Stimulated activated CD4-positive, alpha-beta T cell treated with anti-CD3 and anti-CD28 coated beads, Interleukin-4, amount 100 ng/mL, for 24 hours (primary cell): Measurements from ENCODE around the gene RPS2.

ENCODE experiments used
- DNase-seq: peaks from one replicate; pipeline ENCODE4 v3.0.0-alpha.2; 2020

The RPS2 gene

DNA sequence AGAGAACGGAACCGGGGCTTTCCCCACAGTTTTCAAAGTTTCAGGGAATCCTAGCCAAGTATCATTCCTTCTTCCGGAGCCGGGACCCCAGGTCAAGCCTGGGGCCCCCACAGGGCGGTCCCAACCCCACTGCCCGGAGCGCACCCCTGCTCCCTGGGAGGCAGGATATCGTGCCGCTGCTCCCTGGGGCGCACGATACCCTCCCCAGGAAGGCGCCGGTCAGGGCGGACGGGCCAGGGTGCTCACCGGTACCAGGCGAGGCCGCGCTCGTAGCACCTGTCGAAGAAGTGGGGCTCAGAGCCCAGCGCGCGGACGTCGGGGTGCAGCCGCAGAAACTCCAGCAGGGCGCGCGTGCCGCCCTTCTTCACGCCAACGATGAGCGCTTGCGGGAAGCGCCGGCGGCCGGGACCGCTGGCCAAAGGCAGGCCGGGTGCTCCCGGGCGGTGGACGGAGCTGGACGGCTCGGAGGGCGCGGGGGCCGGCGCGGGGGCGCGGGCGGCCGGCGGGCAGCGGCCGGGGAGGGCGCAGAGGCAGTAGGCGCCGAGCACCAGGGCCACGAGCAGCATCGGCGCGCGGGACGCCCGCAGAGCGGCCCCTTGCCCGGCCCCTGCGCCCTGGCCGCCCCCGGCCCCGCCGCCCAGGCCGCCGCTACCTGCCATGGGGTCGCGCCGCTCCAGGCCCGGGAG, 46.8 kb downstream of the RPS2 start:
- DNase-seq = no peak

DNA sequence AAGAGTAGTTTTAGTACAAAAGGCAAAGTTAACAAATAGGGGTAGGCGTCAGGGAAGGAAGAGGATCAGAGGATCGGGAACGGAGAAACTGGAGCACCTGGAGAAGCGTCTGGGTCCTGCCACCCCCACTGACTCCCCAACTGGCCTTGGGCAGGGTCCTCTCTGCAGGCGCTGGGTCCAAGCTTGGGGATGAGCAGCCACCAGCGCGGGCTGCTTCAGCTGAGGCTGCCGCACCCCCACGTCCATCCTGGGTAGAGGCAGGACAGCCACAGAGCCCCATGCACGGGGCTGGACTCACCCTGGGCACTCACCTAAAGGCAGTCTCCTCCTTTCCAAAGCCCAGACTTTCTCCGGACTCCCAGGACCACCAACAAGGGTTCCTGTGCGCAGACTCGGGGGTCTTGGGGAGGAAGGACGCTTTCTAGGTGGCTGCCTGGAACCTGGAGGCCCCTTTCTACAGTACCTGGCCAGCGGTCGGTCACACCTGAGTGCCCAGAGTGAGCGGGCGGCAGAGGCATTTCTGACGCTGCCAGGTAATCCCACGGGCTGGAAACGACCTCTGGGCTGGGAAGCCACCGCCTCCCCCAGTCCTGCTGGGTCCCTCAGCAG, 47.5 kb downstream of the RPS2 start:
- DNase-seq = no peak

- no peak for DNase-seq
These were observed 48.0 kb downstream of the RPS2 start for GRCh38 chr16:1916640-1916990.

DNA sequence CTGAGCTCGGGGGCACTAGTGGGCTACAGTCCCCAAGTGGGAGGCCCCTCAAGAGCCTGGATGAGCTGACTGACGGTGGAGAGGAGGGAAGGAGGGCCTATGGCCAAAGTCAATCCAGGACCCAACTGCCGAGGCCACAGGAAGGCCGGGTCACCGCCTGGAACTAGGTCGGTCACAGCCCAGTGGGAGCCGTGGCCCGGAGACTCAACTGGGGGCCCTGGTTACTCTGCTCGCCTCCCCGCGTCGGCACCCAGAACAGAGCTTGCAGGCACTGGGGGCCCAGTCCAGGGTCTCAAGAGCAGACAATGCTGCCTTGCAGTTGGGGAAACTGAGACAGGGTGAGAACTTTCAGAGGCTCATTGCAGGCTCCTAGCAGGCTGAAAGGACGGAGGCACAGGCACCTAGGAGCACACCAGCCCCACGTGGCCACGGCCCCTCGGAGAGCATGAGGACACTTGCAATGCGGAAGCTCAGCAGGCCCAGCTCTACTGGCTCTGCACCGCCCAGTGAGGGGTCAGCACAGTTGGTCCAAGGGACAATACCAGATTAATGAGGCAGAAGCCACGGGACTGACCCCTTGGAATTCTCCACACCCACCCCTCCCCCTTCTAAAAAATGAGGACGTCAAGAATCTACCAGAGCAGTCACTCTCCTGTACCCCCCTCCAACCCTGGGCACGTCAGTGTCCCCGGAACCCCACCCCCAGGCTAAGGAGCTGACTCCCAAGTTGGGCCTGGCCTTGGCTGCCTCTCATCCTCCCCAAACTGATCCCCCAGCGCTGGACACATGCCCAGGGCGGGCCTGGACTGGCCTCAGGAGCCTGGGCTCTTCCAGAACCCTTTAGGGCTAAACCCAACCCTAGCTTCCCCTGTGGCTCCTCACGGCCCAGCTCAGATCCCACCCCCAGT, 48.6 kb downstream of the RPS2 start:
- DNase-seq = no peak

DNA sequence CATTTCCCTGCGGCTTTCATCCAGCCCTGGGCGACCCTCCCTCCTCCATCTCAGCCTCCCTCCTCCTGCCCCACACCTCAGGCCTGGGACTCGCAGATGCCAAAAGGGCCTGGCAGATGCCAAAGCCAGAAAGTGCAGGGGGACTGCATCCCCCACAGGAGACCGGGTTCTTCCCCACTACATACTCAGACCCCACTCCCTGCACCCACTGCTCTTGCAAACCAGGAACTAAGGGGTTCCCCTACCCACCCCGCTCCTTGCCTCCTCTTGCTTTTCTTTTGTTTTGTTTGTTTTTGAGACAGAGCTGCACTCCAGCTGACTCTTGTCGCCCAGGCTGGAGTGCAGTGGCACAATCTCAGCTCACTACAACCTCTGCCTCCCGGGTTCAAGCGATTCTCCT, 49.6 kb downstream of the RPS2 start:
- DNase-seq = no peak

DNA sequence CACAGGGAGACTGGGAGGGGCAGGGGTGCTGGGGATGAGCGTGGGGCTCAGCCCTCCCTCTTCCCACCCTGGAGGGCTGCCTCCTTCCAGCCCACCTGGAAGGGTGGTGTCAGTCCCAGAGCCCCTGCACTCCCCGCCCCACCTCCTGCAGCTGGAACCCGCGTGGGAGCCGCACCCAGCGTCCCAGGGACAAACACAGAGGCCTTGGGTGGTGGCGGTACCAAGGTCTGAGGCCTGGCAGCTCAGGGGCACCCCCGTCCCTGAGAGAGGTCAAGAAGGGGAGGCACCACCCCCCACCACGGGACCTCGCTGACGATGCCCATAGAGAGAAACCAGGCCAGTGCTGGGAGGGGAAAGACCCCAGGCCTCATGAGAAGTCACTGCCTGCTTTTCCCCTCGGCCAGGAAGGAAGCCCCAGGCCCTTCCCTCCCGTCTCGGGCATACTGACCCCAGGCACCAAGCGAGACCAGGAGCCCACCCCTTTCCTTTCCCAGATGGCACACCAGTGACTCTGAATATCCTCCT, 50.5 kb downstream of the RPS2 start:
- no peak for DNase-seq

DNA sequence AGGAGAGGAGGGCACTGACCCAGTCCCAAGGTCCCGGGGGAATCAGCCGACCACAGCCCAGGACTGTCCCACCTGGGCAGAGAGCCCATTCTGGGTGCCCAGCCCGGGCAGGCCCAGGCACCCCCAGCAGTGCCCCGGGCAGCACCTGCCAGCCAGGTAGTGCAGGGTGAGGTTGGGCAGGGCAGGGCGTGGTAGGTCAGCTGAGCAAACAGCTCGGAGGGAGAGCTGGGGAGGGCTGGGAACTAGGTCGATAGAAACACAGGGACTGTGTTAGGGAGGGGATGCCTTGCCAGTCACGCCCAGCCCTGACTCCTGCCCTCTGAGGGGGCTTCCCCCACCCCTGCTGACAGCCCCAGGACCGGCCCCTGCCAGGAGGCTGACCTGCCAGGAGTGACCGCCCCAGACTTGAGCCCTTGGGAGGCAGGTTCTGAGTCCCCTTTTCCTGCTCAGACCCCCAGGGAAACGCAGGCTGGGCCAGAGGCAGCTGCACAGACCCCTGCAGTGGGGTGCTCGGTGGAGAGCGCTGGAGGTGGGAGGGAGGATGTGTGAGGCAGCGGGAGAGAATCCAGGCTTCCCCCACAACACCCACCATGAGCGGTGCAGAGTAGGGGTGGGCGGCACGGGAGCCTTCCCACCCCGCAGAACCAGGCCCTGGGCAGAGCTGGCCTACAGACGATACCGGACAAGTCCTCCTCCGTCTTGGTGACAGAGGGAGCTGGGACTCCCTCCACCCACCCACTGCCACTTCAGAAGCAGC, 51.1 kb downstream of the RPS2 start:
- no peak for DNase-seq

GRCh38 chr16:1912215-1912543, 52.4 kb downstream of the RPS2 start:
- no peak for DNase-seq
